A673 (cell line): Measurements from ENCODE around the gene TBC1D32.

Experiments used
- CTCF ChIP-seq: fragments of 300-800, 200-600 bp; sonication (generic); conservative IDR thresholded peaks from 2 replicates; pipeline ENCODE4 v1.5.1; 2017; ENCODE audit warnings: low read depth, mild to moderate bottlenecking, antibody characterized with exemption, low read length, moderate library complexity, mixed read lengths
- EZH2 ChIP-seq: fragments of 200-600 bp; sonication (generic); IDR thresholded peaks from 2 replicates; pipeline ENCODE4 v1.6.1; 2017; ENCODE audit warnings: borderline replicate concordance, low read depth, mild to moderate bottlenecking, mixed read lengths, antibody characterized with exemption, low read length; ENCODE audit not compliant: poor library complexity, severe bottlenecking

GRCh38 chr6:121260651-121261102 lies 73.6 kb downstream of the TBC1D32 start:
- TF ChIP-seq CTCF (no peak), EZH2 (no peak)
